Liver (tissue), 9 donors: Measurements from ENCODE around the gene SPTSSA. TPM values are rescaled to one million over a fixed set of nuclear protein-coding genes. Genes with fewer than 3 reads are reported as not detected.
"Not testable (repeated sequence)": the region's sequence is repeated elsewhere in the genome, so short reads cannot be mapped to it uniquely, and the experiment has no call there.

Experiments used
- DNase-seq: peaks from one replicate; pipeline ENCODE4 v3.0.0-alpha.2; 2017; ENCODE audit warnings: low spot score
- H3K27ac ChIP-seq, 2 donors: one replicate each; pipeline ENCODE4 v1.7.0; 2013; ENCODE audit warnings: inconsistent platforms in 2 of 2, low read length in 2 of 2, control low read depth in 1 of 2, low read depth in 1 of 2, mild to moderate bottlenecking in 1 of 2
- H3K27me3 ChIP-seq, 4 donors: one replicate each; pipeline versions ENCODE4 v1.6.1 to v1.7.0; 2013; ENCODE audit warnings: low read length in 3 of 4, inconsistent platforms in 1 of 4, mild to moderate bottlenecking in 1 of 4, moderate library complexity in 1 of 4; ENCODE audit not compliant: control insufficient read depth in 4 of 4, insufficient read depth in 4 of 4
- H3K36me3 ChIP-seq, 4 donors: one replicate each; pipeline versions ENCODE4 v1.6.1 to v1.7.0; 2013; ENCODE audit warnings: low read length in 3 of 4, mild to moderate bottlenecking in 3 of 4, low read depth in 1 of 4, moderate library complexity in 1 of 4; ENCODE audit not compliant: control insufficient read depth in 4 of 4, insufficient read depth in 3 of 4
- H3K4me1 ChIP-seq, 4 donors: one replicate each; pipeline versions ENCODE4 v1.6.1 to v1.7.0; 2013; ENCODE audit warnings: low read length in 3 of 4, mild to moderate bottlenecking in 3 of 4, moderate library complexity in 1 of 4; ENCODE audit not compliant: control insufficient read depth in 4 of 4, insufficient read depth in 4 of 4
- H3K4me3 ChIP-seq, 3 donors: one replicate each; pipeline versions ENCODE4 v1.6.1 to v1.7.0; 2013; ENCODE audit warnings: low read length in 3 of 3, control low read depth in 1 of 3, low read depth in 1 of 3, mild to moderate bottlenecking in 1 of 3
- H3K9ac ChIP-seq, 2 donors: one replicate each; pipeline ENCODE4 v1.7.0; 2013; ENCODE audit warnings: low read length in 2 of 2, mild to moderate bottlenecking in 2 of 2, moderate library complexity in 2 of 2, control low read depth in 1 of 2, low read depth in 1 of 2
- H3K9me3 ChIP-seq, 4 donors: one replicate each; pipeline versions ENCODE4 v1.6.1 to v1.7.0; 2013; ENCODE audit warnings: low read length in 3 of 4; ENCODE audit not compliant: control insufficient read depth in 4 of 4
- ATF3 ChIP-seq: IDR thresholded peaks from 2 replicates; pipeline ENCODE4 v1.6.1; 2016; ENCODE audit warnings: antibody characterized with exemption
- EGR1 ChIP-seq, 2 donors: IDR thresholded peaks; 2 replicates each; pipeline ENCODE4 v1.6.1; 2016 to 2018; ENCODE audit warnings: antibody characterized with exemption in 2 of 2, low read depth in 2 of 2
- FOXA1 ChIP-seq: IDR thresholded peaks from 2 replicates; pipeline ENCODE4 v1.6.1; 2016; ENCODE audit warnings: antibody characterized with exemption
- FOXA2 ChIP-seq: IDR thresholded peaks from 2 replicates; pipeline ENCODE4 v1.6.1; 2016; ENCODE audit warnings: antibody characterized with exemption
- GABPA ChIP-seq, 2 donors: IDR thresholded peaks in 1 of 2; conservative IDR thresholded peaks in 1 of 2; 2 replicates each; pipeline ENCODE4 v1.6.1; 2016; ENCODE audit warnings: antibody characterized with exemption in 2 of 2, mild to moderate bottlenecking in 1 of 2, moderate library complexity in 1 of 2
- HNF4A ChIP-seq, 2 donors: conservative IDR thresholded peaks; 2 replicates each; pipeline ENCODE4 v1.6.1; 2016; ENCODE audit warnings: antibody characterized with exemption in 2 of 2, mild to moderate bottlenecking in 2 of 2
- HNF4G ChIP-seq: IDR thresholded peaks from 2 replicates; pipeline ENCODE4 v1.6.1; 2016; ENCODE audit warnings: antibody characterized with exemption
- JUND ChIP-seq, 2 donors: IDR thresholded peaks; 2 replicates each; pipeline ENCODE4 v1.6.1; 2016; ENCODE audit warnings: antibody characterized with exemption in 2 of 2
- MAX ChIP-seq: IDR thresholded peaks from 2 replicates; pipeline ENCODE4 v1.6.1; 2016; ENCODE audit warnings: antibody characterized with exemption
- NR2F2 ChIP-seq: IDR thresholded peaks from 2 replicates; pipeline ENCODE4 v1.6.1; 2016; ENCODE audit warnings: antibody characterized with exemption
- RAD21 ChIP-seq, 2 donors: IDR thresholded peaks; 2 replicates each; pipeline ENCODE4 v1.6.1; 2016; ENCODE audit warnings: antibody characterized with exemption in 2 of 2, mild to moderate bottlenecking in 2 of 2
- REST ChIP-seq: IDR thresholded peaks from 2 replicates; pipeline ENCODE4 v1.6.1; 2016; ENCODE audit warnings: antibody characterized with exemption, mild to moderate bottlenecking
- RXRA ChIP-seq, 2 donors: IDR thresholded peaks; 2 replicates each; pipeline ENCODE4 v1.6.1; 2017 to 2018; ENCODE audit warnings: antibody characterized with exemption in 2 of 2, mild to moderate bottlenecking in 1 of 2
- SP1 ChIP-seq: IDR thresholded peaks from 2 replicates; pipeline ENCODE4 v1.6.1; 2018; ENCODE audit warnings: antibody characterized with exemption, mild to moderate bottlenecking
- TAF1 ChIP-seq: conservative IDR thresholded peaks from 2 replicates; pipeline ENCODE4 v1.6.1; 2016; ENCODE audit warnings: antibody characterized with exemption, mild to moderate bottlenecking
- YY1 ChIP-seq: IDR thresholded peaks from 2 replicates; pipeline ENCODE4 v1.6.1; 2016; ENCODE audit warnings: antibody characterized with exemption, mild to moderate bottlenecking
- ZBTB33 ChIP-seq: IDR thresholded peaks from 2 replicates; pipeline ENCODE4 v1.6.1; 2016; ENCODE audit warnings: antibody characterized with exemption
- WGBS: extraction: QIAGEN DNeasy Blood & Tissue Kit; methylation state at CpG from one replicate; pipeline ENCODE4 v1.1.7; 2013; 5-methylcytosine and 5-hydroxymethylcytosine counted together
- polyA plus RNA-seq, 2 donors: library from polyadenylated mRNA; stranded (reverse) in 1 of 2; unstranded in 1 of 2; fragments of 200-250 nt in 1 of 2; fragments of >200 nt in 1 of 2; fragmentation: Nextera tagmentation in 1 of 2; extraction: Ambion mirVana in 1 of 2; gene quantifications; one replicate each; pipeline versions ENCODE4 v1.2.1 to v1.2.3, GENCODE V29; 2013 to 2015
- total RNA-seq, 2 donors: library from RNA; depleted of rRNA; stranded (reverse); fragments of >200 nt; gene quantifications; one replicate each; pipeline ENCODE4 v1.2.3, GENCODE V29; 2014
- TF ChIP-seq, protein P1 (sequence below): fragments of 150-350 bp; IDR thresholded peaks from 2 replicates; pipeline ENCODE4 v1.5.1; 2017; ENCODE audit warnings: improper control_type of control experiment, low read depth, low read length; ENCODE audit not compliant: missing input control
- donor health status: healthy.
- donor health status: healthy.
- donor health status: healthy.
- donor health status: healthy.
- donor health status: healthy.

SPTSSA gene
- total and polyA plus RNA-seq, 4 donors, result 9.5 to 15.2 (median 12.1) TPM

DNA sequence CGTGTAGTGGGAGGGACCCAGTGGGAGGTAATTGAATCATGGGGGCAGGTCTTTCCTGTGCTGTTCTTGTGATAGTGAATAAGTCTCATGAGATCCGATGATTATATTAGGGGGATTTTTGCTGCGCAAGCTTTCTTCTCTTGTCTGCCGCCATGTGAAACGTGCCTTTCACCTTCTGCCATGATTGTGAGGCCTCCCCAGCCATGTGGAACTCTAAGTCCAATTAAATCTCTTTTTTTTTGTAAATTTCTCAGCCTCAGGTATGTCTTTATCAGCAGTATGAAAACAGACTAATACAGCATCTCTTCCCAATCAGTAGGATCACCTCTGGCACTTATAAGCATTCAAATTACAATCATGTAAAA is 34.0 kb downstream of the SPTSSA start:
- not testable (repeated sequence) for H3K4me3 ChIP-seq, DNase-seq, H3K9me3 ChIP-seq, H3K27me3 ChIP-seq, H3K27ac ChIP-seq, H3K36me3 ChIP-seq, H3K9ac ChIP-seq
- H3K4me1 ChIP-seq, result peaks cover 0 to 11% (median 5%) of the 10 kb centered on the region in 4 donors
- WGBS, result 84% methylated on average over 5 of the region's 5 CpGs

- Histone ChIP-seq H3K36me3 (no peaks in the 10 kb centered on the region), H3K4me3 (no peak overlapping the region), H3K27me3 (no peaks in the 10 kb centered on the region), H3K4me1 (peaks cover 0 to 11% (median 5%) of the 10 kb centered on the region in 4 donors), H3K9ac (no peak overlapping the region), H3K27ac (no peak overlapping the region), H3K9me3 (peaks cover 0 to under 1% (median 0%) of the 10 kb centered on the region in 4 donors)
- WGBS, result 84% methylated on average over 11 of the region's 11 CpGs
- no peak for DNase-seq
- TF ChIP-seq SP1, result no peak
- TF ChIP-seq ZBTB33, result no peak
- TF ChIP-seq RXRA (IDR thresholded peaks at IDR 0.05), result no peak
- no peak for TF ChIP-seq FOXA2
- no peak for TF ChIP-seq FOXA1
- no peak for TF ChIP-seq EGR1 (IDR thresholded peaks at IDR 0.05; ENCODE audit: low read depth in 2 of 2)
- TF ChIP-seq YY1, result no peak
- TF ChIP-seq GABPA (IDR thresholded peaks at IDR 0.05 in 1 of 2, conservative IDR thresholded peaks at IDR 0.05 in 1 of 2), result no peak
- no peak for TF ChIP-seq HNF4A (conservative IDR thresholded peaks at IDR 0.05)
- TF ChIP-seq, protein P1, sequence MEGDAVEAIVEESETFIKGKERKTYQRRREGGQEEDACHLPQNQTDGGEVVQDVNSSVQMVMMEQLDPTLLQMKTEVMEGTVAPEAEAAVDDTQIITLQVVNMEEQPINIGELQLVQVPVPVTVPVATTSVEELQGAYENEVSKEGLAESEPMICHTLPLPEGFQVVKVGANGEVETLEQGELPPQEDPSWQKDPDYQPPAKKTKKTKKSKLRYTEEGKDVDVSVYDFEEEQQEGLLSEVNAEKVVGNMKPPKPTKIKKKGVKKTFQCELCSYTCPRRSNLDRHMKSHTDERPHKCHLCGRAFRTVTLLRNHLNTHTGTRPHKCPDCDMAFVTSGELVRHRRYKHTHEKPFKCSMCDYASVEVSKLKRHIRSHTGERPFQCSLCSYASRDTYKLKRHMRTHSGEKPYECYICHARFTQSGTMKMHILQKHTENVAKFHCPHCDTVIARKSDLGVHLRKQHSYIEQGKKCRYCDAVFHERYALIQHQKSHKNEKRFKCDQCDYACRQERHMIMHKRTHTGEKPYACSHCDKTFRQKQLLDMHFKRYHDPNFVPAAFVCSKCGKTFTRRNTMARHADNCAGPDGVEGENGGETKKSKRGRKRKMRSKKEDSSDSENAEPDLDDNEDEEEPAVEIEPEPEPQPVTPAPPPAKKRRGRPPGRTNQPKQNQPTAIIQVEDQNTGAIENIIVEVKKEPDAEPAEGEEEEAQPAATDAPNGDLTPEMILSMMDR, result no peak
- TF ChIP-seq RAD21 (IDR thresholded peaks at IDR 0.05), result no peak
- no peak for TF ChIP-seq TAF1
- no peak for TF ChIP-seq ATF3
- TF ChIP-seq REST, result no peak
- no peak for TF ChIP-seq HNF4G
- no peak for TF ChIP-seq JUND (IDR thresholded peaks at IDR 0.05)
- TF ChIP-seq MAX, result no peak
- TF ChIP-seq NR2F2, result no peak
Measured at GRCh38 chr14:34426313-34427295, 35.4 kb downstream of the SPTSSA start.
